ENCODE measurements around the gene PIGR.

Gene PIGR

GRCh38 chr1:206935491-206936067 lies 10.7 kb downstream of the PIGR start:
- no peak for DNase-seq (ENCODE audit: insufficient read length, low spot score)
- FAIRE-seq, result no peak
- TF ChIP-seq, protein P1, sequence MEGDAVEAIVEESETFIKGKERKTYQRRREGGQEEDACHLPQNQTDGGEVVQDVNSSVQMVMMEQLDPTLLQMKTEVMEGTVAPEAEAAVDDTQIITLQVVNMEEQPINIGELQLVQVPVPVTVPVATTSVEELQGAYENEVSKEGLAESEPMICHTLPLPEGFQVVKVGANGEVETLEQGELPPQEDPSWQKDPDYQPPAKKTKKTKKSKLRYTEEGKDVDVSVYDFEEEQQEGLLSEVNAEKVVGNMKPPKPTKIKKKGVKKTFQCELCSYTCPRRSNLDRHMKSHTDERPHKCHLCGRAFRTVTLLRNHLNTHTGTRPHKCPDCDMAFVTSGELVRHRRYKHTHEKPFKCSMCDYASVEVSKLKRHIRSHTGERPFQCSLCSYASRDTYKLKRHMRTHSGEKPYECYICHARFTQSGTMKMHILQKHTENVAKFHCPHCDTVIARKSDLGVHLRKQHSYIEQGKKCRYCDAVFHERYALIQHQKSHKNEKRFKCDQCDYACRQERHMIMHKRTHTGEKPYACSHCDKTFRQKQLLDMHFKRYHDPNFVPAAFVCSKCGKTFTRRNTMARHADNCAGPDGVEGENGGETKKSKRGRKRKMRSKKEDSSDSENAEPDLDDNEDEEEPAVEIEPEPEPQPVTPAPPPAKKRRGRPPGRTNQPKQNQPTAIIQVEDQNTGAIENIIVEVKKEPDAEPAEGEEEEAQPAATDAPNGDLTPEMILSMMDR (IDR thresholded peaks at IDR 0.05; ENCODE audit: insufficient read depth, missing control alignments), result peak; percentile 33

GRCh38 chr1:206933333-206933945 lies 12.8 kb downstream of the PIGR start:
- DNase-seq (ENCODE audit: insufficient read length, low spot score) (no peak), FAIRE-seq (no peak)
- TF ChIP-seq, protein P1 (IDR thresholded peaks at IDR 0.05; ENCODE audit: insufficient read depth, missing control alignments), result peak; percentile 42

GRCh38 chr1:206932177-206932576 lies 14.1 kb downstream of the PIGR start:
- FAIRE-seq (no peak), DNase-seq (ENCODE audit: insufficient read length, low spot score) (no peak)
- TF ChIP-seq, protein P1 (IDR thresholded peaks at IDR 0.05; ENCODE audit: insufficient read depth, missing control alignments), result no peak

GRCh38 chr1:206931709-206932108 lies 14.6 kb downstream of the PIGR start:
- DNase-seq (ENCODE audit: insufficient read length, low spot score), result no peak
- no peak for FAIRE-seq

GRCh38 chr1:206930210-206930798 lies 16.0 kb downstream of the PIGR start:
- TF ChIP-seq, protein P1 (IDR thresholded peaks at IDR 0.05; ENCODE audit: insufficient read depth, missing control alignments), result no peak
- FAIRE-seq (no peak), DNase-seq (ENCODE audit: insufficient read length, low spot score) (no peak)

More at GRCh38 chr1:206931709-206932108, 14.6 kb downstream of the PIGR start:
- TF ChIP-seq, protein P1 (IDR thresholded peaks at IDR 0.05; ENCODE audit: insufficient read depth, missing control alignments), result no peak

GRCh38 chr1:206929524-206929923 lies 16.7 kb downstream of the PIGR start:
- TF ChIP-seq, protein P1 (IDR thresholded peaks at IDR 0.05; ENCODE audit: insufficient read depth, missing control alignments), result no peak
- FAIRE-seq, result no peak

DNA sequence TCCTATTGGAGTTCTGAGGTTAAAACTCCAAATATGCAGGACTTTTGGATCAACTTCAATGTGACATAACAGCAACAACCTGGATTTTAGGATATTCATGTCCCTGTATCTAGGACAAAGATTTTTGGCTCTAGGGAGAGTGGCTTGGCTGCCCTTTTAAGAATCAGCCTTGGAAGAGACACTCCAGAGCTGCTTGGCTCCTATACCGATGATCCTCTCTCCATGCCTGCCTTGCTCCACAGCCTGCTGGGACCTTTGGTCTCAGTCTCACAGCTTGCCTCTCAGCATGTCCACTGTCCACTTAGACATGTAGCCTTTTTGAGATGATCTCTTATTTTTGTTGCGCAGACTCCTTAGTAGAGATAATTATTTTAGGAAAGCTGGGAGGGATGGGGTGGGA lies 20.0 kb downstream of the PIGR start:
- DNase-seq (ENCODE audit: insufficient read length, low spot score), result no peak
- FAIRE-seq, result no peak
- TF ChIP-seq, protein P1 (IDR thresholded peaks at IDR 0.05; ENCODE audit: insufficient read depth, missing control alignments), result no peak

More at GRCh38 chr1:206929524-206929923, 16.7 kb downstream of the PIGR start:
- DNase-seq (ENCODE audit: insufficient read length, low spot score), result no peak
